Panc1 (cell line): ENCODE data around the gene NAA16. TPM values are rescaled to one million over a fixed set of nuclear protein-coding genes. Genes with fewer than 3 reads are reported as not detected.

Experiments
- ATAC-seq: fragments of 200-7000 bp; cut with Tn5 transposase; 2 replicates; pipeline ENCODE4 v1.9.1; 2020; ENCODE audit warnings: mild to moderate bottlenecking, moderate library complexity
- BruUV-seq: library from RNA; stranded (reverse); fragments of 400-500 nt; replicated peaks from 2 replicates; lab custom pipeline; 2021; lab: Mats Ljungman, UMichigan
- CTCF ChIA-PET: fragments of 300-600 bp; sonication (Branson Sonifier 250); formaldehyde crosslinking; loops from one replicate; lab custom pipeline; 2022; ENCODE audit warnings: antibody characterized with exemption; lab: Charles Lee
- POLR2A ChIA-PET: fragments of 300-600 bp; sonication (Branson Sonifier 250); formaldehyde crosslinking; loops from one replicate; lab custom pipeline; 2022; ENCODE audit warnings: antibody characterized with exemption; lab: Charles Lee
- DNase-seq: peaks from one replicate; pipeline ENCODE4 v3.0.0-alpha.2; 2010; ENCODE audit warnings: low read depth, low spot score
- H3K27ac ChIP-seq: 2 replicates; pipeline ENCODE4 v1.5.1; 2011; ENCODE audit warnings: mild to moderate bottlenecking, low read length, inconsistent platforms
- H3K27me3 ChIP-seq: fragments of 200-500 bp; sonication (Bioruptor generic); 2 replicates; pipeline ENCODE4 v1.6.0; 2014; ENCODE audit warnings: low read length, inconsistent platforms; ENCODE audit not compliant: control insufficient read depth, insufficient read depth
- H3K36me3 ChIP-seq: fragments of 200-500 bp; sonication (Bioruptor generic); 2 replicates; pipeline ENCODE4 v1.5.1; 2014; ENCODE audit warnings: inconsistent platforms, mild to moderate bottlenecking, low read length, moderate library complexity; ENCODE audit not compliant: control insufficient read depth, insufficient read depth
- H3K4me1 ChIP-seq: 2 replicates; pipeline ENCODE4 v1.5.1; 2011; ENCODE audit warnings: inconsistent platforms, mild to moderate bottlenecking, low read length, moderate library complexity; ENCODE audit not compliant: control insufficient read depth, insufficient read depth
- H3K4me3 ChIP-seq, 2 experiments: 2 replicates each; pipeline ENCODE4 v1.5.1; 2011 to 2012; ENCODE audit warnings: low read depth in 2 of 2, low read length in 2 of 2, mild to moderate bottlenecking in 2 of 2, inconsistent platforms in 1 of 2, moderate library complexity in 1 of 2
- H3K9me3 ChIP-seq: fragments of 200-500 bp; sonication (Bioruptor generic); 2 replicates; pipeline ENCODE4 v1.5.1; 2014; ENCODE audit warnings: low read depth, mild to moderate bottlenecking, inconsistent platforms, low read length, moderate library complexity; ENCODE audit not compliant: control insufficient read depth, insufficient read depth
- POLR2AphosphoS5 ChIP-seq: IDR thresholded peaks from 2 replicates; pipeline ENCODE4 v1.6.1; 2012; ENCODE audit warnings: mild to moderate bottlenecking, low read depth, low read length, moderate library complexity
- SIN3A ChIP-seq: IDR thresholded peaks from 2 replicates; pipeline ENCODE4 v1.6.1; 2012; ENCODE audit warnings: low read depth, mild to moderate bottlenecking, low read length, moderate library complexity, borderline replicate concordance; ENCODE audit not compliant: insufficient read depth
- TCF7L2 ChIP-seq: IDR thresholded peaks from 2 replicates; pipeline ENCODE4 v1.6.1; 2011; ENCODE audit warnings: mild to moderate bottlenecking, low read depth, low read length, inconsistent platforms
- in situ Hi-C: cut with HindIII; loops from 2 replicates; pipeline ENCODE4 v1.10.0; 2016; ENCODE audit warnings: low sequenced_read_pairs, low pct_unique_long_range_greater_than_20kb
- intact Hi-C: fragments of 100-400 bp; cut with micrococcal nuclease; formaldehyde crosslinking; loops from one replicate; pipeline ENCODE4 v1.10.0; 2022; ENCODE audit not compliant: unreplicated experiment
- total RNA-seq: library from RNA; stranded (reverse); gene quantifications from one replicate; pipeline ENCODE4 v1.2.1, GENCODE V29; 2021; ENCODE audit not compliant: unreplicated experiment
- TF ChIP-seq, protein P1 (sequence below), 2 experiments: IDR thresholded peaks; 2 replicates each; pipeline ENCODE4 v1.6.1; 2011 to 2012; ENCODE audit warnings: low read depth in 2 of 2, control low read depth in 1 of 2, low read length in 1 of 2, mild to moderate bottlenecking in 1 of 2, moderate library complexity in 1 of 2; ENCODE audit not compliant: insufficient read depth in 1 of 2
- TF ChIP-seq, protein P2 (sequence below): fragments of 450-650 bp; IDR thresholded peaks from 2 replicates; pipeline ENCODE4 v1.5.1; 2017; ENCODE audit warnings: mild to moderate bottlenecking

NAA16 gene
- total RNA-seq, 1 experiment from 2014 or later, result 24.2 TPM

DNA sequence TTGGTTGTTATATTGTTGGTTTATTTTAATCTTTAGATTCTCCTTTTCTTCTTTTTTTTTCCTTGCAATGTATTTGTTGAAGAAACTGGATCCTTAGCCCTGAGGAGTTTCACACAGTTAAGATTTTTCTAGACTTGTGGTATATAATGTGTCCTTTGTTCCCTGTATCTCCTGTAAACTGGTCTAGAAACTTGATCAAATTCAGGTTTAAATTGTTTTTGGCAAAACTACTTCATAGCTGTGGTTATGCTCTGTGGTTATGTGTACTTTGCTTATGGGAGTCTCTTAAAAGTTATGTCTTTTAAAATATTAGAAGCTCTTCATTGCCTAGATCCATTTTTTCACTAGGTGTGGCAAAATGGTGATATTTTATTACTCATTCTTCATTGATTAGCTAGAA lies 44.0 kb upstream of the NAA16 start:
- Histone ChIP-seq H3K9me3 (peaks cover 29% of the 10 kb centered on the region; the same call in 1 of the 2 replicates), H3K36me3 (peaks cover 3% of the 10 kb centered on the region; the same call in 1 of the 2 replicates), H3K4me3 (no peak overlapping the region), H3K27me3 (no peaks in the 10 kb centered on the region), H3K27ac (no peak overlapping the region), H3K4me1 (no peaks in the 10 kb centered on the region)
- ATAC-seq (no peak), DNase-seq (no peak)
- ChIA-PET CTCF (no interaction called here), POLR2A (no interaction called here)
- in situ Hi-C loops, result no loop called here
- intact Hi-C loops, result no loop called here
- no TSS peak for BruUV-seq
- TF ChIP-seq, protein P1, sequence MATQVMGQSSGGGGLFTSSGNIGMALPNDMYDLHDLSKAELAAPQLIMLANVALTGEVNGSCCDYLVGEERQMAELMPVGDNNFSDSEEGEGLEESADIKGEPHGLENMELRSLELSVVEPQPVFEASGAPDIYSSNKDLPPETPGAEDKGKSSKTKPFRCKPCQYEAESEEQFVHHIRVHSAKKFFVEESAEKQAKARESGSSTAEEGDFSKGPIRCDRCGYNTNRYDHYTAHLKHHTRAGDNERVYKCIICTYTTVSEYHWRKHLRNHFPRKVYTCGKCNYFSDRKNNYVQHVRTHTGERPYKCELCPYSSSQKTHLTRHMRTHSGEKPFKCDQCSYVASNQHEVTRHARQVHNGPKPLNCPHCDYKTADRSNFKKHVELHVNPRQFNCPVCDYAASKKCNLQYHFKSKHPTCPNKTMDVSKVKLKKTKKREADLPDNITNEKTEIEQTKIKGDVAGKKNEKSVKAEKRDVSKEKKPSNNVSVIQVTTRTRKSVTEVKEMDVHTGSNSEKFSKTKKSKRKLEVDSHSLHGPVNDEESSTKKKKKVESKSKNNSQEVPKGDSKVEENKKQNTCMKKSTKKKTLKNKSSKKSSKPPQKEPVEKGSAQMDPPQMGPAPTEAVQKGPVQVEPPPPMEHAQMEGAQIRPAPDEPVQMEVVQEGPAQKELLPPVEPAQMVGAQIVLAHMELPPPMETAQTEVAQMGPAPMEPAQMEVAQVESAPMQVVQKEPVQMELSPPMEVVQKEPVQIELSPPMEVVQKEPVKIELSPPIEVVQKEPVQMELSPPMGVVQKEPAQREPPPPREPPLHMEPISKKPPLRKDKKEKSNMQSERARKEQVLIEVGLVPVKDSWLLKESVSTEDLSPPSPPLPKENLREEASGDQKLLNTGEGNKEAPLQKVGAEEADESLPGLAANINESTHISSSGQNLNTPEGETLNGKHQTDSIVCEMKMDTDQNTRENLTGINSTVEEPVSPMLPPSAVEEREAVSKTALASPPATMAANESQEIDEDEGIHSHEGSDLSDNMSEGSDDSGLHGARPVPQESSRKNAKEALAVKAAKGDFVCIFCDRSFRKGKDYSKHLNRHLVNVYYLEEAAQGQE (IDR thresholded peaks at IDR 0.05; ENCODE audit: insufficient read depth in 1 of 2, low read depth in 2 of 2, low read length in 1 of 2), result no peak
- TF ChIP-seq POLR2AphosphoS5, result no peak
- TF ChIP-seq SIN3A, result no peak
- no peak for TF ChIP-seq TCF7L2
- TF ChIP-seq, protein P2, sequence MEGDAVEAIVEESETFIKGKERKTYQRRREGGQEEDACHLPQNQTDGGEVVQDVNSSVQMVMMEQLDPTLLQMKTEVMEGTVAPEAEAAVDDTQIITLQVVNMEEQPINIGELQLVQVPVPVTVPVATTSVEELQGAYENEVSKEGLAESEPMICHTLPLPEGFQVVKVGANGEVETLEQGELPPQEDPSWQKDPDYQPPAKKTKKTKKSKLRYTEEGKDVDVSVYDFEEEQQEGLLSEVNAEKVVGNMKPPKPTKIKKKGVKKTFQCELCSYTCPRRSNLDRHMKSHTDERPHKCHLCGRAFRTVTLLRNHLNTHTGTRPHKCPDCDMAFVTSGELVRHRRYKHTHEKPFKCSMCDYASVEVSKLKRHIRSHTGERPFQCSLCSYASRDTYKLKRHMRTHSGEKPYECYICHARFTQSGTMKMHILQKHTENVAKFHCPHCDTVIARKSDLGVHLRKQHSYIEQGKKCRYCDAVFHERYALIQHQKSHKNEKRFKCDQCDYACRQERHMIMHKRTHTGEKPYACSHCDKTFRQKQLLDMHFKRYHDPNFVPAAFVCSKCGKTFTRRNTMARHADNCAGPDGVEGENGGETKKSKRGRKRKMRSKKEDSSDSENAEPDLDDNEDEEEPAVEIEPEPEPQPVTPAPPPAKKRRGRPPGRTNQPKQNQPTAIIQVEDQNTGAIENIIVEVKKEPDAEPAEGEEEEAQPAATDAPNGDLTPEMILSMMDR, result no peak

DNA sequence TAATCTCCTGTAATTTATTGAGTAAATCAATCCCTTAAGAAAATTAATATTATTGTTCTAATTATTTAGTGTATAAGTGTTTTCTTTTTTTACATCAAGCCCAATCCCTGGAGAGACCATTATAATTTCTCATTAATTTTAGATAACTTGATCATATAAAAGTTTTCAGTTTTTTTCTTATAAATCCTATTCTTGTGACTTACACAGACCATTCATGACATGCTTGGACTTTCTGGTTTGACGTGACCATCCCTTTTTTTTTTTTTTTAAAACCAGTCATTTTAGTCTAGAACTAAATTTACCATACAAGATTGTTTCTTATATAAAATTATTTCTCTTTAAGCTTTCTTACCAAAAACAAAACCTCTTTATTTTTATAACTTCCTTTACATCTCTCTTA lies 42.3 kb upstream of the NAA16 start:
- CTCF ChIA-PET, result no interaction called here

More for the DNA sequence above, 42.3 kb upstream of the NAA16 start:
- Histone ChIP-seq H3K4me3 (no peak overlapping the region), H3K36me3 (no peaks in the 10 kb centered on the region), H3K27me3 (no peaks in the 10 kb centered on the region), H3K27ac (no peak overlapping the region), H3K9me3 (peaks cover 29% of the 10 kb centered on the region; the same call in 1 of the 2 replicates), H3K4me1 (no peaks in the 10 kb centered on the region)
- no peak for DNase-seq
- TF ChIP-seq TCF7L2 (no peak), SIN3A (no peak), POLR2AphosphoS5 (no peak)
- TF ChIP-seq, protein P2, result no peak
- TF ChIP-seq, protein P1 (IDR thresholded peaks at IDR 0.05; ENCODE audit: insufficient read depth in 1 of 2, low read depth in 2 of 2, low read length in 1 of 2), result no peak
- POLR2A ChIA-PET, result interaction anchor here (0.6 kb wide), 1 partner anchor 1425 kb away, joined by 3 read pairs; no protein-coding TSS in a partner anchor
- BruUV-seq, result no TSS peak
- in situ Hi-C loops, result no loop called here
- intact Hi-C loops, result no loop called here
- no peak for ATAC-seq
